ENCODE data around the gene ANKRD11. TPM values are rescaled to one million over a fixed set of nuclear protein-coding genes. Genes with fewer than 3 reads are reported as not detected.
A peak's percentile ranks its signal among the peaks of the same experiment; 100 is the strongest.

ANKRD11 gene
- total RNA-seq, 2 donors from 2014 or later = 118 to 159 TPM

GRCh38 chr16:89319631-89319885, 170.8 kb downstream of the ANKRD11 start:
- Histone ChIP-seq H3K27me3 (ENCODE audit: control insufficient read depth, insufficient read depth, low read length, poor library complexity, severe bottlenecking) (no peaks in the 10 kb centered on the region), H3K36me3 (ENCODE audit: control insufficient read depth, insufficient read depth, low read length) (peaks cover 19% of the 10 kb centered on the region), H3K4me1 (ENCODE audit: control insufficient read depth, insufficient read depth, low read length) (peaks cover 23% of the 10 kb centered on the region), H3K27ac (ENCODE audit: low read depth, low read length) (no peak overlapping the region), H3K4me3 (ENCODE audit: low read length) (no peak overlapping the region), H3K9ac (ENCODE audit: extremely low read depth, low read length, poor library complexity, severe bottlenecking) (no peak overlapping the region), H3K9me3 (ENCODE audit: control insufficient read depth, low read length) (no peaks in the 10 kb centered on the region)
- Mint-ChIP-seq H3K4me3 (no peak overlapping the region), H3K36me3 (ENCODE audit: low read depth) (peaks cover 6% of the 10 kb centered on the region), H3K4me1 (peaks cover 67% of the 10 kb centered on the region), H3K27me3 (ENCODE audit: insufficient read depth) (no peaks in the 10 kb centered on the region), H3K27ac (no peak overlapping the region), H3K9me3 (no peaks in the 10 kb centered on the region)
- no peak for TF ChIP-seq CTCF (conservative IDR thresholded peaks at IDR 0.05)
- DNase-seq = no peak
- WGBS, 2 experiments (ENCODE audit: insufficient coverage in 1 of 2, insufficient read length in 1 of 2) = 96 to 97% methylated on average over 4 of the region's 4 CpGs

GRCh38 chr16:89318871-89319630, 171.3 kb downstream of the ANKRD11 start:
- H3K4me1 ChIP-seq (ENCODE audit: control insufficient read depth, insufficient read depth, low read length) = peaks cover 23% of the 10 kb centered on the region
- Mint-ChIP-seq H3K27me3 (ENCODE audit: insufficient read depth) (no peaks in the 10 kb centered on the region), H3K9me3 (no peaks in the 10 kb centered on the region), H3K4me1 (peaks cover 69% of the 10 kb centered on the region), H3K27ac (peak overlapping the region; percentile 5), H3K36me3 (ENCODE audit: low read depth) (peaks cover 6% of the 10 kb centered on the region), H3K4me3 (no peak overlapping the region)
- no peaks in the 10 kb centered on the region for H3K27me3 ChIP-seq (ENCODE audit: control insufficient read depth, insufficient read depth, low read length, poor library complexity, severe bottlenecking)
- TF ChIP-seq CTCF (conservative IDR thresholded peaks at IDR 0.05) = no peak
- H3K9me3 ChIP-seq (ENCODE audit: control insufficient read depth, low read length) = no peaks in the 10 kb centered on the region
- no peak overlapping the region for H3K4me3 ChIP-seq (ENCODE audit: low read length)
- H3K27ac ChIP-seq (ENCODE audit: low read depth, low read length) = no peak overlapping the region
- WGBS, 2 experiments (ENCODE audit: insufficient coverage in 1 of 2, insufficient read length in 1 of 2) = 95 to 98% methylated on average over 21 to 28 of the region's 28 CpGs
- peaks cover 19% of the 10 kb centered on the region for H3K36me3 ChIP-seq (ENCODE audit: control insufficient read depth, insufficient read depth, low read length)
- DNase-seq = no peak
- H3K9ac ChIP-seq (ENCODE audit: extremely low read depth, low read length, poor library complexity, severe bottlenecking) = no peak overlapping the region

GRCh38 chr16:89318430-89318758, 172.0 kb downstream of the ANKRD11 start:
- H3K9me3 ChIP-seq (ENCODE audit: control insufficient read depth, low read length) = no peaks in the 10 kb centered on the region
- peaks cover 10% of the 10 kb centered on the region for H3K36me3 Mint-ChIP-seq (ENCODE audit: low read depth)
- H3K27me3 ChIP-seq (ENCODE audit: control insufficient read depth, insufficient read depth, low read length, poor library complexity, severe bottlenecking) = no peaks in the 10 kb centered on the region
- no peaks in the 10 kb centered on the region for H3K27me3 Mint-ChIP-seq (ENCODE audit: insufficient read depth)
- no peak overlapping the region for H3K4me3 Mint-ChIP-seq
- peaks cover 67% of the 10 kb centered on the region for H3K4me1 Mint-ChIP-seq
- peak overlapping the region; percentile 60 for H3K27ac Mint-ChIP-seq
- H3K4me3 ChIP-seq (ENCODE audit: low read length) = no peak overlapping the region
- no peak for DNase-seq
- H3K9me3 Mint-ChIP-seq = no peaks in the 10 kb centered on the region
- H3K36me3 ChIP-seq (ENCODE audit: control insufficient read depth, insufficient read depth, low read length) = peaks cover 22% of the 10 kb centered on the region
- no peak for TF ChIP-seq CTCF (conservative IDR thresholded peaks at IDR 0.05)
- no peak overlapping the region for H3K27ac ChIP-seq (ENCODE audit: low read depth, low read length)
- WGBS, 2 experiments (ENCODE audit: insufficient coverage in 1 of 2, insufficient read length in 1 of 2) = 95% methylated on average over 10 to 11 of the region's 11 CpGs
- H3K9ac ChIP-seq (ENCODE audit: extremely low read depth, low read length, poor library complexity, severe bottlenecking) = no peak overlapping the region
- peaks cover 23% of the 10 kb centered on the region for H3K4me1 ChIP-seq (ENCODE audit: control insufficient read depth, insufficient read depth, low read length)

Data from endodermal cell (in vitro differentiated cells).